H1 (cell line): Measurements from ENCODE around the gene NINJ2. TPM values are rescaled to one million over a fixed set of nuclear protein-coding genes. Genes with fewer than 3 reads are reported as not detected.

Experiments used
- CHD2 ChIP-seq: IDR thresholded peaks from 2 replicates; pipeline ENCODE4 v1.6.1; 2012; ENCODE audit warnings: low read length, improper control_type of control experiment
- E2F6 ChIP-seq: IDR thresholded peaks from 2 replicates; pipeline ENCODE4 v1.6.1; 2012; ENCODE audit warnings: inconsistent platforms
- GABPA ChIP-seq: IDR thresholded peaks from 2 replicates; pipeline ENCODE4 v1.6.1; 2011; ENCODE audit warnings: mild to moderate bottlenecking, low read length, moderate library complexity, borderline replicate concordance; ENCODE audit not compliant: insufficient read depth
- HDAC2 ChIP-seq, 2 experiments: fragments of 300-600 bp in 1 of 2; sonication (generic) in 1 of 2; IDR thresholded peaks; 2 replicates each; pipeline ENCODE4 v1.6.1; 2011 to 2012; ENCODE audit warnings: low read depth in 2 of 2, low read length in 2 of 2, mild to moderate bottlenecking in 2 of 2, moderate library complexity in 2 of 2, borderline replicate concordance in 1 of 2, inconsistent platforms in 1 of 2
- HDAC6 ChIP-seq: IDR thresholded peaks from one replicate; pipeline ENCODE4 v1.7.1; 2012; ENCODE audit warnings: low read depth, mild to moderate bottlenecking, inconsistent platforms, low read length, moderate library complexity
- JUN ChIP-seq: IDR thresholded peaks from 2 replicates; pipeline ENCODE4 v1.6.1; 2011; ENCODE audit warnings: low read depth, mild to moderate bottlenecking, improper control_type of control experiment, low read length
- KDM5A ChIP-seq: fragments of 200-600 bp; IDR thresholded peaks from 2 replicates; pipeline ENCODE4 v1.7.1; 2012; ENCODE audit warnings: mild to moderate bottlenecking, low read length, inconsistent platforms, mixed read lengths
- RFX5 ChIP-seq: IDR thresholded peaks from 2 replicates; pipeline ENCODE4 v1.6.1; 2011; ENCODE audit warnings: low read depth, low read length, improper control_type of control experiment, borderline replicate concordance
- RNF2 ChIP-seq: fragments of 200-900, 300-1000 bp; sonication (generic); IDR thresholded peaks from 2 replicates; pipeline ENCODE4 v1.7.1; 2016; ENCODE audit warnings: borderline replicate concordance, low read depth, mild to moderate bottlenecking, antibody characterized with exemption, low read length; ENCODE audit not compliant: poor library complexity, severe bottlenecking; ENCODE audit errors: missing control alignments
- SAP30 ChIP-seq: fragments of 300-600 bp; sonication (generic); IDR thresholded peaks from 2 replicates; pipeline ENCODE4 v1.7.1; 2012; ENCODE audit warnings: low read length, moderate library complexity, mild to moderate bottlenecking, inconsistent platforms; ENCODE audit not compliant: insufficient read depth, insufficient replicate concordance
- SIN3A ChIP-seq, 2 experiments: IDR thresholded peaks in 1 of 2; conservative IDR thresholded peaks in 1 of 2; 2 replicates each; pipeline ENCODE4 v1.6.1; 2011 to 2012; ENCODE audit warnings: low read length in 2 of 2, improper control_type of control experiment in 1 of 2, low read depth in 1 of 2, mild to moderate bottlenecking in 1 of 2
- SIRT6 ChIP-seq: IDR thresholded peaks from one replicate; pipeline ENCODE4 v1.7.1; 2012; ENCODE audit warnings: low read length, inconsistent platforms
- SRF ChIP-seq: IDR thresholded peaks from 2 replicates; pipeline ENCODE4 v1.6.1; 2011; ENCODE audit warnings: mild to moderate bottlenecking, low read depth, low read length, moderate library complexity
- TAF1 ChIP-seq: IDR thresholded peaks from 2 replicates; pipeline ENCODE4 v1.6.1; 2011; ENCODE audit warnings: mild to moderate bottlenecking, low read depth, low read length
- TBP ChIP-seq: IDR thresholded peaks from 2 replicates; pipeline ENCODE4 v1.6.1; 2011; ENCODE audit warnings: low read depth, low read length, improper control_type of control experiment
- TCF12 ChIP-seq: IDR thresholded peaks from 2 replicates; pipeline ENCODE4 v1.6.1; 2011; ENCODE audit warnings: low read depth, mild to moderate bottlenecking, low read length
- YY1 ChIP-seq: IDR thresholded peaks from 2 replicates; pipeline ENCODE4 v1.6.1; 2011; ENCODE audit warnings: low read depth, mild to moderate bottlenecking, low read length
- polyA plus RNA-seq, 7 experiments: library from polyadenylated mRNA; depleted of rRNA in 3 of 7; stranded (reverse) in 5 of 7; unstranded in 2 of 7; fragments of >200 nt in 5 of 7; fragments of 200-250 nt in 2 of 7; gene quantifications; 1 replicate in 5 of 7; 2 replicates in 1 of 7; 4 replicates in 1 of 7; pipeline versions ENCODE4 v1.2.1 to v1.2.3, GENCODE V29; 2011 to 2013; ENCODE audit warnings: missing spikeins in 2 of 7, mixed read lengths in 2 of 7
- total RNA-seq: library from RNA; stranded (reverse); fragmentation: NEBNext Ultra II Directional; extraction: Animal tissue kit (Norgen Biotek cat#: 25700); gene quantifications from 2 replicates; pipeline ENCODE4 v1.2.1, GENCODE V29; 2021
- TF ChIP-seq, protein P1 (sequence below): IDR thresholded peaks from 2 replicates; pipeline ENCODE4 v1.6.1; 2012; ENCODE audit warnings: inconsistent platforms
- TF ChIP-seq, protein P2 (sequence below): IDR thresholded peaks from 2 replicates; pipeline ENCODE4 v1.6.1; 2011; ENCODE audit warnings: low read length, improper control_type of control experiment

Gene NINJ2
- total and polyA plus RNA-seq, 2 of the 8 experiments (the other 6 are each of a cell fraction or from before 2014, with no cell fraction given) = 1.4 TPM; not detected in 1

- no peak for TF ChIP-seq E2F6
- TF ChIP-seq TAF1 = no peak
- no peak for TF ChIP-seq SAP30
- no peak for TF ChIP-seq TCF12
- TF ChIP-seq GABPA = no peak
- TF ChIP-seq HDAC2 (IDR thresholded peaks at IDR 0.05; ENCODE audit: borderline replicate concordance in 1 of 2, low read depth in 2 of 2, low read length in 2 of 2) = no peak
- TF ChIP-seq CHD2 = no peak
- no peak for TF ChIP-seq TBP
- TF ChIP-seq, protein P1, sequence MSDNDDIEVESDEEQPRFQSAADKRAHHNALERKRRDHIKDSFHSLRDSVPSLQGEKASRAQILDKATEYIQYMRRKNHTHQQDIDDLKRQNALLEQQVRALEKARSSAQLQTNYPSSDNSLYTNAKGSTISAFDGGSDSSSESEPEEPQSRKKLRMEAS = peak; percentile 30; the same call in 1 of the 2 replicates
- TF ChIP-seq, protein P2, sequence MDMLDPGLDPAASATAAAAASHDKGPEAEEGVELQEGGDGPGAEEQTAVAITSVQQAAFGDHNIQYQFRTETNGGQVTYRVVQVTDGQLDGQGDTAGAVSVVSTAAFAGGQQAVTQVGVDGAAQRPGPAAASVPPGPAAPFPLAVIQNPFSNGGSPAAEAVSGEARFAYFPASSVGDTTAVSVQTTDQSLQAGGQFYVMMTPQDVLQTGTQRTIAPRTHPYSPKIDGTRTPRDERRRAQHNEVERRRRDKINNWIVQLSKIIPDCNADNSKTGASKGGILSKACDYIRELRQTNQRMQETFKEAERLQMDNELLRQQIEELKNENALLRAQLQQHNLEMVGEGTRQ = no peak
- no peak for TF ChIP-seq JUN
- TF ChIP-seq SIRT6 = no peak
- no peak for TF ChIP-seq RNF2
- 0 out of 4 replicates have a peak, but pooled peaks of 1 of the 2 experiments have one; percentile 17 for TF ChIP-seq SIN3A (conservative IDR thresholded peaks at IDR 0.05 in 1 of 2, IDR thresholded peaks at IDR 0.05 in 1 of 2; ENCODE audit: low read depth in 1 of 2, low read length in 2 of 2)
- no peak for TF ChIP-seq KDM5A
- TF ChIP-seq RFX5 = no peak
- no peak for TF ChIP-seq SRF
- TF ChIP-seq HDAC6 = no peak
- TF ChIP-seq YY1 = no peak
- TF ChIP-seq, all 59 proteins: peak for 9
These were observed 116.1 kb downstream of the NINJ2 start (continued) for GRCh38 chr12:546920-547845.
